ENCODE measurements around the gene ATP5F1E. TPM values are rescaled to one million over a fixed set of nuclear protein-coding genes. Genes with fewer than 3 reads are reported as not detected.

The ATP5F1E gene
- total RNA-seq (10 to 100 TPM; 11.7 to 16.6 TPM), polyA plus RNA-seq (100 to 1,000 TPM in 1 of 2 donors, 10 to 100 TPM in 1; 38.8 to 148 TPM)

GRCh38 chr20:59032023-59032712 lies at the start of gene ATP5F1E:
ATP5F1E (minus strand) TSS chr20:59032335; CDS start chr20:59032251, 84 bp downstream.
- Histone ChIP-seq H3K27ac (ENCODE audit: low read depth in 1 of 2, low read length in 2 of 2) (peak within 1 kb of the TSS; percentile 77 to 79), H3K9me3 (ENCODE audit: control insufficient read depth in 4 of 4, low read length in 3 of 4) (no peaks in the 10 kb centered on the region), H3K36me3 (ENCODE audit: control insufficient read depth in 4 of 4, insufficient read depth in 3 of 4, low read depth in 1 of 4, low read length in 3 of 4) (peaks cover 5 to 46% (median 39%) of the 10 kb centered on the region in 4 donors), H3K27me3 (ENCODE audit: control insufficient read depth in 4 of 4, insufficient read depth in 4 of 4, low read length in 3 of 4) (no peaks in the 10 kb centered on the region), H3K4me1 (ENCODE audit: control insufficient read depth in 4 of 4, insufficient read depth in 4 of 4, low read length in 3 of 4) (peaks cover 3 to 22% (median 17%) of the 10 kb centered on the region in 4 donors), H3K9ac (ENCODE audit: low read depth in 1 of 2, low read length in 2 of 2) (peak within 1 kb of the TSS; percentile 62 to 83), H3K4me3 (ENCODE audit: low read depth in 1 of 3, low read length in 3 of 3) (peak within 1 kb of the TSS; percentile 67 to 94 (median 79))
- WGBS, result under 1% methylated on average over 86 of the region's 86 CpGs
- TF ChIP-seq GABPA (IDR thresholded peaks at IDR 0.05 in 1 of 2, conservative IDR thresholded peaks at IDR 0.05 in 1 of 2) (peak; percentile 9 to 76), EGR1 (IDR thresholded peaks at IDR 0.05; ENCODE audit: low read depth in 2 of 2) (no peak), SP1 (IDR thresholded peaks at IDR 0.05) (no peak), YY1 (IDR thresholded peaks at IDR 0.05) (peak; percentile 93), NR2F2 (IDR thresholded peaks at IDR 0.05) (no peak), JUND (IDR thresholded peaks at IDR 0.05) (no peak), TAF1 (conservative IDR thresholded peaks at IDR 0.05) (no peak), RAD21 (IDR thresholded peaks at IDR 0.05) (peak in 1 of 2 donors; percentile 26), HNF4A (conservative IDR thresholded peaks at IDR 0.05) (no peak), ZBTB33 (IDR thresholded peaks at IDR 0.05) (no peak), RXRA (IDR thresholded peaks at IDR 0.05) (peak in 1 of 2 donors; percentile 13), HNF4G (IDR thresholded peaks at IDR 0.05) (no peak), FOXA1 (IDR thresholded peaks at IDR 0.05) (no peak)
- TF ChIP-seq, protein P1, sequence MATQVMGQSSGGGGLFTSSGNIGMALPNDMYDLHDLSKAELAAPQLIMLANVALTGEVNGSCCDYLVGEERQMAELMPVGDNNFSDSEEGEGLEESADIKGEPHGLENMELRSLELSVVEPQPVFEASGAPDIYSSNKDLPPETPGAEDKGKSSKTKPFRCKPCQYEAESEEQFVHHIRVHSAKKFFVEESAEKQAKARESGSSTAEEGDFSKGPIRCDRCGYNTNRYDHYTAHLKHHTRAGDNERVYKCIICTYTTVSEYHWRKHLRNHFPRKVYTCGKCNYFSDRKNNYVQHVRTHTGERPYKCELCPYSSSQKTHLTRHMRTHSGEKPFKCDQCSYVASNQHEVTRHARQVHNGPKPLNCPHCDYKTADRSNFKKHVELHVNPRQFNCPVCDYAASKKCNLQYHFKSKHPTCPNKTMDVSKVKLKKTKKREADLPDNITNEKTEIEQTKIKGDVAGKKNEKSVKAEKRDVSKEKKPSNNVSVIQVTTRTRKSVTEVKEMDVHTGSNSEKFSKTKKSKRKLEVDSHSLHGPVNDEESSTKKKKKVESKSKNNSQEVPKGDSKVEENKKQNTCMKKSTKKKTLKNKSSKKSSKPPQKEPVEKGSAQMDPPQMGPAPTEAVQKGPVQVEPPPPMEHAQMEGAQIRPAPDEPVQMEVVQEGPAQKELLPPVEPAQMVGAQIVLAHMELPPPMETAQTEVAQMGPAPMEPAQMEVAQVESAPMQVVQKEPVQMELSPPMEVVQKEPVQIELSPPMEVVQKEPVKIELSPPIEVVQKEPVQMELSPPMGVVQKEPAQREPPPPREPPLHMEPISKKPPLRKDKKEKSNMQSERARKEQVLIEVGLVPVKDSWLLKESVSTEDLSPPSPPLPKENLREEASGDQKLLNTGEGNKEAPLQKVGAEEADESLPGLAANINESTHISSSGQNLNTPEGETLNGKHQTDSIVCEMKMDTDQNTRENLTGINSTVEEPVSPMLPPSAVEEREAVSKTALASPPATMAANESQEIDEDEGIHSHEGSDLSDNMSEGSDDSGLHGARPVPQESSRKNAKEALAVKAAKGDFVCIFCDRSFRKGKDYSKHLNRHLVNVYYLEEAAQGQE (IDR thresholded peaks at IDR 0.05), result peak; percentile 61
- TF ChIP-seq, protein P2, sequence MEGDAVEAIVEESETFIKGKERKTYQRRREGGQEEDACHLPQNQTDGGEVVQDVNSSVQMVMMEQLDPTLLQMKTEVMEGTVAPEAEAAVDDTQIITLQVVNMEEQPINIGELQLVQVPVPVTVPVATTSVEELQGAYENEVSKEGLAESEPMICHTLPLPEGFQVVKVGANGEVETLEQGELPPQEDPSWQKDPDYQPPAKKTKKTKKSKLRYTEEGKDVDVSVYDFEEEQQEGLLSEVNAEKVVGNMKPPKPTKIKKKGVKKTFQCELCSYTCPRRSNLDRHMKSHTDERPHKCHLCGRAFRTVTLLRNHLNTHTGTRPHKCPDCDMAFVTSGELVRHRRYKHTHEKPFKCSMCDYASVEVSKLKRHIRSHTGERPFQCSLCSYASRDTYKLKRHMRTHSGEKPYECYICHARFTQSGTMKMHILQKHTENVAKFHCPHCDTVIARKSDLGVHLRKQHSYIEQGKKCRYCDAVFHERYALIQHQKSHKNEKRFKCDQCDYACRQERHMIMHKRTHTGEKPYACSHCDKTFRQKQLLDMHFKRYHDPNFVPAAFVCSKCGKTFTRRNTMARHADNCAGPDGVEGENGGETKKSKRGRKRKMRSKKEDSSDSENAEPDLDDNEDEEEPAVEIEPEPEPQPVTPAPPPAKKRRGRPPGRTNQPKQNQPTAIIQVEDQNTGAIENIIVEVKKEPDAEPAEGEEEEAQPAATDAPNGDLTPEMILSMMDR (IDR thresholded peaks at IDR 0.05; ENCODE audit: low read depth, low read length, missing input control), result no peak
- TF ChIP-seq, protein P3, sequence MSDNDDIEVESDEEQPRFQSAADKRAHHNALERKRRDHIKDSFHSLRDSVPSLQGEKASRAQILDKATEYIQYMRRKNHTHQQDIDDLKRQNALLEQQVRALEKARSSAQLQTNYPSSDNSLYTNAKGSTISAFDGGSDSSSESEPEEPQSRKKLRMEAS (IDR thresholded peaks at IDR 0.05), result no peak
- TF ChIP-seq, protein P4, sequence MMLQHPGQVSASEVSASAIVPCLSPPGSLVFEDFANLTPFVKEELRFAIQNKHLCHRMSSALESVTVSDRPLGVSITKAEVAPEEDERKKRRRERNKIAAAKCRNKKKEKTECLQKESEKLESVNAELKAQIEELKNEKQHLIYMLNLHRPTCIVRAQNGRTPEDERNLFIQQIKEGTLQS (IDR thresholded peaks at IDR 0.05), result no peak
- DNase-seq (ENCODE audit: low spot score), result peak; percentile 97

All from liver (tissue), 9 donors.